Measurements from ENCODE around the gene CDKL5.

Gene CDKL5

GRCh38 chrX:18643243-18643642, 217.8 kb downstream of the CDKL5 start:
- no peak overlapping the region for H3K27ac ChIP-seq
- TF ChIP-seq, protein P1, sequence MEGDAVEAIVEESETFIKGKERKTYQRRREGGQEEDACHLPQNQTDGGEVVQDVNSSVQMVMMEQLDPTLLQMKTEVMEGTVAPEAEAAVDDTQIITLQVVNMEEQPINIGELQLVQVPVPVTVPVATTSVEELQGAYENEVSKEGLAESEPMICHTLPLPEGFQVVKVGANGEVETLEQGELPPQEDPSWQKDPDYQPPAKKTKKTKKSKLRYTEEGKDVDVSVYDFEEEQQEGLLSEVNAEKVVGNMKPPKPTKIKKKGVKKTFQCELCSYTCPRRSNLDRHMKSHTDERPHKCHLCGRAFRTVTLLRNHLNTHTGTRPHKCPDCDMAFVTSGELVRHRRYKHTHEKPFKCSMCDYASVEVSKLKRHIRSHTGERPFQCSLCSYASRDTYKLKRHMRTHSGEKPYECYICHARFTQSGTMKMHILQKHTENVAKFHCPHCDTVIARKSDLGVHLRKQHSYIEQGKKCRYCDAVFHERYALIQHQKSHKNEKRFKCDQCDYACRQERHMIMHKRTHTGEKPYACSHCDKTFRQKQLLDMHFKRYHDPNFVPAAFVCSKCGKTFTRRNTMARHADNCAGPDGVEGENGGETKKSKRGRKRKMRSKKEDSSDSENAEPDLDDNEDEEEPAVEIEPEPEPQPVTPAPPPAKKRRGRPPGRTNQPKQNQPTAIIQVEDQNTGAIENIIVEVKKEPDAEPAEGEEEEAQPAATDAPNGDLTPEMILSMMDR (conservative IDR thresholded peaks at IDR 0.05) = no peak

DNA sequence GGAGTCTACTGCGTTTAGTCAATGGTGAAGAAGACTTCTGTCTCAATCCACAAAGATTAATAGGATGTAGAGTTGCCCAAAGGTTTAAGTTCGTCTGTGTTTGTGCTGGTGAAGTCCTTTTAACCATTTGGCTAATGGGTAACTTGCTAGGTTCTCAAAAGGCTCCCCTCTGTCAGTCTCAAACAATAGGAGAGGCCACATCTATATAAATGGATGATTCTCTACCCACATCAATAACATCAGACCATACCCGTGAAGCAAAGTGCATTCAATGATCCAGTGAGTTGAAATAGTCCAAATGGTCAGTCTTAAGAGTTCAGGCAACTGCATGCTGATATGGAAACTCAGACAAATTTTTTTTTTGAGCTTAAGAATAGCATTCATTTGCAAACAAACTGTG, 218.4 kb downstream of the CDKL5 start:
- TF ChIP-seq, protein P1 (conservative IDR thresholded peaks at IDR 0.05) = no peak
- H3K27ac ChIP-seq = no peak overlapping the region

- H3K27ac ChIP-seq = no peak overlapping the region
- TF ChIP-seq, protein P1 (conservative IDR thresholded peaks at IDR 0.05) = no peak
These were observed 222.2 kb downstream of the CDKL5 start for GRCh38 chrX:18647621-18648020.

DNA sequence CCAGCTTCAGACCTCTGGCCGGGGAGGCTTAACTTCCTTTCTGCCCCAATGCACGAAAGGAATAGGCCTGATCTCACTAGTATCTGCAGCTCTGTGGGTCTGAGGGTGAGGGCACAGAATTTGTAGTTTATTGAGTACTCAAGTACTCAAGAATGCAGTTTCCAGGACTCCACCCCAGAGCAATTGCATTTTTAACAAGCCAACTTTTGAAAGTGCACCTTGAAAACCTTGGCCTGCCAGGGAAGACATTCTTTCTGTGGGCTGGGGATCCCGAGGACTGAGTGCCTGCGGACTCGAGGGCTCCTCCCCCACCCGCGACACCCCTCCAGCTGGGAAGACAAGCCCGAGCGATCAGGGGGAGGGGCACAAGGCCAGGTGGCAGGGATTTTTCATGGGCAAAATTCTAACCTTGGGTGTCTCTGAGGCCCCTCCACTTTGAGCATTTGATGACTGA, 224.1 kb downstream of the CDKL5 start:
- TF ChIP-seq, protein P1 (conservative IDR thresholded peaks at IDR 0.05) = no peak
- no peak overlapping the region for H3K27ac ChIP-seq

- TF ChIP-seq, protein P1 (conservative IDR thresholded peaks at IDR 0.05) = no peak
These were observed 225.3 kb downstream of the CDKL5 start for GRCh38 chrX:18650662-18651061.

DNA sequence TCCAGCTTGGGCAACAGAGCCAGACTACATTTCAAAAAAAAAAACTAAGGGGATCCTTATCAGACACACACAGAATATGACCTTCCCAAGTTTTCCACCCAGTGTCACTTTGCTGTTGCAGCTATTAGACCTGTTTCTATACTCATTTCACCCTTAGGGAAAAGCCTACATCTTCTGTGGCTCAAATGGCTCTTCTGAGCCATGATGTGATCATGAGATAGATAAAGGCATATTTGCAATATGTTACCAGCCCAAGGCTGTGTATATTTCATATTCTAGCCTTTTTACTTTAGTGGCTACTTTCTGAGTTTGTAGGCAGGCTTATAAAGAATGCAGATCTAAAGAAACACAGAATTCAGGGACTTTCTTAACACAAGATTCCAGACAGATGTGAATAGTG, 227.2 kb downstream of the CDKL5 start:
- TF ChIP-seq, protein P1 (conservative IDR thresholded peaks at IDR 0.05) = no peak
- no peak overlapping the region for H3K27ac ChIP-seq

More at GRCh38 chrX:18650662-18651061, 225.3 kb downstream of the CDKL5 start:
- H3K27ac ChIP-seq = no peak overlapping the region

DNA sequence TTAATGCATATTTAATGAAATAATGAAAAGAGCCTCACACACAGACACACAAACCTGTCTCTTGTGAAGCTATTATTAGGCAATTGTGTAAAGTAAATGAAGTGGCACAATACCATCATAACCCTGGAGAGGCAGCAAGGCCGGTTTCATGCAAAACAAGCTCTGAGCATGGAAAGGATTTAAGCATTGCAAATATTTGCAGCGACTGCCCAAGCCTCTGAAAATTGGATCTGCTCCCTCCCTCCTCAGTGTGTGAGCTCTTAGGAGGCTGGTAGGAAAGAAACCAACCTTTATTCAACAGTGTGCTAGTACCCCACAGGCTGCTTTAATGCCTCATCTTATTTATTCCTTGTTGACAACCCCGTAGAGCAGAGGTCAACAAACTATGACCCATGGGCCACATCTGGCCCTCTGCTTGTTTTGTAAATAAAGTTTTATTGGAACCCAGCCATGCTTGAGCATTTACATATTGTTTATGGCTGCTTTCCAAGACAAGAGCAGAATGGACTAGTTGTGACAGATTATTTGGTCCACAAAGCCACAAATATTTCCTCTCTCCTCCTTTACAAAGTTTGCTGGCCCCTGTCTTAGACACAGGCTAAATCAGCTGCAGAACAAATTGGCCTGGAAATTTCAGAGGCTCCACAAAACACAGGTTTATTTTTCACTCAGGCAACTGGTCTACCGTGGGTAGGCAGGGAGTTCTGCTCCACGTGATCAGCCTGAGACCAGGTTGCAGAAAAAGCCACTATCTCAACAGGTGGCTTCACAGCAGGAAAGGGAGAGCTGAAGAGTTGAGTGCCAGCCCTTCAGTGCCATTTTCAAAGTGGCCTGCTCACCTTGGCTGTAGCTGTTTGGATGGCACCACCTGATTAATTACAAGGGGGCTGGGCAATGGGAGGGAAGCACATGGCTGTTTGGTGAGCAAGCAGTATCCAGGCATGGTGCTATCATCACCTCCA, 229.7 kb downstream of the CDKL5 start:
- peak overlapping the region; percentile 74 for H3K27ac ChIP-seq
- TF ChIP-seq, protein P1 (conservative IDR thresholded peaks at IDR 0.05) = no peak

All from VCaP (cell line).